GM23338 (cell line): ENCODE data around the gene SYNPR. TPM values are rescaled to one million over a fixed set of nuclear protein-coding genes. Genes with fewer than 3 reads are reported as not detected.

Source experiments
- ATAC-seq: fragments of 200-7000 bp; cut with Tn5 transposase; 3 replicates; pipeline ENCODE4 v1.9.1; 2020
- DNase-seq: peaks from one replicate; pipeline ENCODE4 v3.0.0-alpha.2; 2015; ENCODE audit warnings: low spot score
- H2AFZ ChIP-seq: fragments of 200-600 bp; sonication (generic); 2 replicates; pipeline ENCODE4 v1.8.0; 2016; ENCODE audit warnings: antibody characterized with exemption, mild to moderate bottlenecking, moderate library complexity
- H3F3A ChIP-seq: fragments of 200-600 bp; sonication (generic); replicated peaks from 2 replicates; pipeline ENCODE4 v1.8.0; 2017; ENCODE audit warnings: antibody characterized with exemption, mixed run types, low read depth
- H3K27ac ChIP-seq: fragments of 200-600 bp; sonication (generic); 2 replicates; pipeline ENCODE4 v1.6.1; 2016; ENCODE audit warnings: low read depth
- H3K27me3 ChIP-seq: fragments of 200-600 bp; sonication (generic); 2 replicates; pipeline ENCODE4 v1.8.0; 2016; ENCODE audit warnings: mild to moderate bottlenecking, mixed run types, moderate library complexity; ENCODE audit not compliant: insufficient read depth
- H3K36me3 ChIP-seq: fragments of 200-600 bp; sonication (generic); 2 replicates; pipeline ENCODE4 v1.8.0; 2016; ENCODE audit warnings: mild to moderate bottlenecking; ENCODE audit not compliant: insufficient read depth
- H3K4me1 ChIP-seq: fragments of 200-600 bp; sonication (generic); 2 replicates; pipeline ENCODE4 v1.8.0; 2016; ENCODE audit warnings: mild to moderate bottlenecking, moderate library complexity; ENCODE audit not compliant: insufficient read depth
- H3K4me2 ChIP-seq: fragments of 200-600 bp; sonication (generic); 2 replicates; pipeline ENCODE4 v1.7.1; 2017; ENCODE audit warnings: mixed run types
- H3K4me3 ChIP-seq: fragments of 200-600 bp; sonication (generic); 2 replicates; pipeline ENCODE4 v1.6.1; 2016; ENCODE audit warnings: mixed run types
- H3K79me2 ChIP-seq: fragments of 200-600 bp; sonication (generic); replicated peaks from 2 replicates; pipeline ENCODE4 v1.8.0; 2017; ENCODE audit warnings: mild to moderate bottlenecking; ENCODE audit not compliant: insufficient read depth
- H3K9me2 ChIP-seq: fragments of 200-600 bp; sonication (generic); 2 replicates; pipeline ENCODE4 v1.8.0; 2017; ENCODE audit not compliant: insufficient read depth
- H4K20me1 ChIP-seq: fragments of 200-600 bp; sonication (generic); replicated peaks from 2 replicates; pipeline ENCODE4 v1.8.0; 2017; ENCODE audit warnings: mild to moderate bottlenecking; ENCODE audit not compliant: insufficient read depth
- H3K27ac Mint-ChIP-seq: 2 replicates; pipeline ENCODE4 v1.8.0; 2020; ENCODE audit warnings: inconsistent platforms, mild to moderate bottlenecking, moderate library complexity, mixed read lengths
- H3K27me3 Mint-ChIP-seq: 3 replicates; pipeline ENCODE4 v1.8.0; 2022; ENCODE audit warnings: low read depth, mild to moderate bottlenecking, moderate library complexity, mixed read lengths, inconsistent platforms; ENCODE audit not compliant: insufficient read depth, poor library complexity
- H3K36me3 Mint-ChIP-seq: 3 replicates; pipeline ENCODE4 v1.8.0; 2021; ENCODE audit warnings: low read depth, mild to moderate bottlenecking, inconsistent platforms, moderate library complexity, mixed read lengths
- H3K4me1 Mint-ChIP-seq: 3 replicates; pipeline ENCODE4 v1.8.0; 2020; ENCODE audit warnings: mild to moderate bottlenecking, inconsistent platforms, mixed read lengths
- H3K4me3 Mint-ChIP-seq: 3 replicates; pipeline ENCODE4 v1.8.0; 2021; ENCODE audit warnings: moderate library complexity, mild to moderate bottlenecking, inconsistent platforms, mixed read lengths
- H3K9me3 Mint-ChIP-seq: 3 replicates; pipeline ENCODE4 v1.8.0; 2020; ENCODE audit warnings: moderate library complexity, mild to moderate bottlenecking, inconsistent platforms, mixed read lengths
- EZH2 ChIP-seq: fragments of 200-600 bp; sonication (generic); IDR thresholded peaks from one replicate; pipeline ENCODE4 v1.8.0; 2017; ENCODE audit warnings: antibody characterized with exemption, mild to moderate bottlenecking, low read depth; ENCODE audit not compliant: unreplicated experiment
- EZH2phosphoT487 ChIP-seq: fragments of 200-600 bp; sonication (generic); IDR thresholded peaks from one replicate; pipeline ENCODE4 v1.8.1; 2018; ENCODE audit warnings: antibody characterized with exemption; ENCODE audit not compliant: unreplicated experiment
- NANOG ChIP-seq: IDR thresholded peaks from 2 replicates; pipeline ENCODE4 v1.6.1; 2016; ENCODE audit warnings: antibody characterized with exemption, borderline replicate concordance
- POLR2AphosphoS5 ChIP-seq: IDR thresholded peaks from 2 replicates; pipeline ENCODE4 v1.6.1; 2016; ENCODE audit warnings: antibody characterized with exemption, low read depth
- ZNF331 ChIP-seq: fragments of 250-450 bp; sonication (Bioruptor Pico); IDR thresholded peaks from 2 replicates; pipeline ENCODE4 v1.5.0; 2020; ENCODE audit warnings: low read depth, mild to moderate bottlenecking, moderate library complexity
- polyA plus RNA-seq: library from polyadenylated mRNA; unstranded; fragments of >200 nt; fragmentation: Nextera tagmentation; extraction: Ambion mirVana; gene quantifications from 2 replicates; pipeline ENCODE4 v1.2.1, GENCODE V29; 2016
- total RNA-seq: library from RNA; depleted of rRNA; stranded (reverse); fragments of >200 nt; shearing (Covaris generic); gene quantifications from 2 replicates; pipeline ENCODE4 v1.2.3, GENCODE V29; 2014
- TF ChIP-seq, protein P1 (sequence below): fragments of 250-450 bp; sonication (Bioruptor Pico); IDR thresholded peaks from 2 replicates; pipeline ENCODE4 v1.5.0; 2020; ENCODE audit warnings: mild to moderate bottlenecking, moderate library complexity
- TF ChIP-seq, protein P2 (sequence below): IDR thresholded peaks from one replicate; pipeline ENCODE4 v1.6.1; 2018; ENCODE audit warnings: antibody characterized with exemption; ENCODE audit not compliant: unreplicated experiment

SYNPR gene
- total and polyA plus RNA-seq, 2 experiments from 2014 or later = 0.38 to 0.55 TPM

DNA sequence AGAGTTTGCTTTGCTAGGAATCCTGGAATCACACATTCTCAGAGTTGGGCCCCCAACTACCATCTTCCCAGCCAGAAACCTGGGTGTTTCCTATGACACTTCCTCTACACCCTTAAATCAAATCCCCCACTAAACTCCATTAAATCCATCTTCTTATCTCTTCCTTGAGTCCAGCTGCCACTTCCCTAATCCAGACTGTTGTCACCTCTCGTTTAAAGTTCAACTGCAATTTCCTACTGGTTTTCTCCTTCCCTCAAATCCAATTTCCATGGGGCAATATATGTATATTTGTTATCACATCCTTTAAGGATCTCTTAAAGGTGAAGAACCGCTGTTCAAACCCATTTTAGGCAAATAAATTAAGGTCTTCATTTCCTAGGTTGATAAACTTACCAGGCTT lies 300.8 kb downstream of the SYNPR start (continued):
- TF ChIP-seq, protein P1, sequence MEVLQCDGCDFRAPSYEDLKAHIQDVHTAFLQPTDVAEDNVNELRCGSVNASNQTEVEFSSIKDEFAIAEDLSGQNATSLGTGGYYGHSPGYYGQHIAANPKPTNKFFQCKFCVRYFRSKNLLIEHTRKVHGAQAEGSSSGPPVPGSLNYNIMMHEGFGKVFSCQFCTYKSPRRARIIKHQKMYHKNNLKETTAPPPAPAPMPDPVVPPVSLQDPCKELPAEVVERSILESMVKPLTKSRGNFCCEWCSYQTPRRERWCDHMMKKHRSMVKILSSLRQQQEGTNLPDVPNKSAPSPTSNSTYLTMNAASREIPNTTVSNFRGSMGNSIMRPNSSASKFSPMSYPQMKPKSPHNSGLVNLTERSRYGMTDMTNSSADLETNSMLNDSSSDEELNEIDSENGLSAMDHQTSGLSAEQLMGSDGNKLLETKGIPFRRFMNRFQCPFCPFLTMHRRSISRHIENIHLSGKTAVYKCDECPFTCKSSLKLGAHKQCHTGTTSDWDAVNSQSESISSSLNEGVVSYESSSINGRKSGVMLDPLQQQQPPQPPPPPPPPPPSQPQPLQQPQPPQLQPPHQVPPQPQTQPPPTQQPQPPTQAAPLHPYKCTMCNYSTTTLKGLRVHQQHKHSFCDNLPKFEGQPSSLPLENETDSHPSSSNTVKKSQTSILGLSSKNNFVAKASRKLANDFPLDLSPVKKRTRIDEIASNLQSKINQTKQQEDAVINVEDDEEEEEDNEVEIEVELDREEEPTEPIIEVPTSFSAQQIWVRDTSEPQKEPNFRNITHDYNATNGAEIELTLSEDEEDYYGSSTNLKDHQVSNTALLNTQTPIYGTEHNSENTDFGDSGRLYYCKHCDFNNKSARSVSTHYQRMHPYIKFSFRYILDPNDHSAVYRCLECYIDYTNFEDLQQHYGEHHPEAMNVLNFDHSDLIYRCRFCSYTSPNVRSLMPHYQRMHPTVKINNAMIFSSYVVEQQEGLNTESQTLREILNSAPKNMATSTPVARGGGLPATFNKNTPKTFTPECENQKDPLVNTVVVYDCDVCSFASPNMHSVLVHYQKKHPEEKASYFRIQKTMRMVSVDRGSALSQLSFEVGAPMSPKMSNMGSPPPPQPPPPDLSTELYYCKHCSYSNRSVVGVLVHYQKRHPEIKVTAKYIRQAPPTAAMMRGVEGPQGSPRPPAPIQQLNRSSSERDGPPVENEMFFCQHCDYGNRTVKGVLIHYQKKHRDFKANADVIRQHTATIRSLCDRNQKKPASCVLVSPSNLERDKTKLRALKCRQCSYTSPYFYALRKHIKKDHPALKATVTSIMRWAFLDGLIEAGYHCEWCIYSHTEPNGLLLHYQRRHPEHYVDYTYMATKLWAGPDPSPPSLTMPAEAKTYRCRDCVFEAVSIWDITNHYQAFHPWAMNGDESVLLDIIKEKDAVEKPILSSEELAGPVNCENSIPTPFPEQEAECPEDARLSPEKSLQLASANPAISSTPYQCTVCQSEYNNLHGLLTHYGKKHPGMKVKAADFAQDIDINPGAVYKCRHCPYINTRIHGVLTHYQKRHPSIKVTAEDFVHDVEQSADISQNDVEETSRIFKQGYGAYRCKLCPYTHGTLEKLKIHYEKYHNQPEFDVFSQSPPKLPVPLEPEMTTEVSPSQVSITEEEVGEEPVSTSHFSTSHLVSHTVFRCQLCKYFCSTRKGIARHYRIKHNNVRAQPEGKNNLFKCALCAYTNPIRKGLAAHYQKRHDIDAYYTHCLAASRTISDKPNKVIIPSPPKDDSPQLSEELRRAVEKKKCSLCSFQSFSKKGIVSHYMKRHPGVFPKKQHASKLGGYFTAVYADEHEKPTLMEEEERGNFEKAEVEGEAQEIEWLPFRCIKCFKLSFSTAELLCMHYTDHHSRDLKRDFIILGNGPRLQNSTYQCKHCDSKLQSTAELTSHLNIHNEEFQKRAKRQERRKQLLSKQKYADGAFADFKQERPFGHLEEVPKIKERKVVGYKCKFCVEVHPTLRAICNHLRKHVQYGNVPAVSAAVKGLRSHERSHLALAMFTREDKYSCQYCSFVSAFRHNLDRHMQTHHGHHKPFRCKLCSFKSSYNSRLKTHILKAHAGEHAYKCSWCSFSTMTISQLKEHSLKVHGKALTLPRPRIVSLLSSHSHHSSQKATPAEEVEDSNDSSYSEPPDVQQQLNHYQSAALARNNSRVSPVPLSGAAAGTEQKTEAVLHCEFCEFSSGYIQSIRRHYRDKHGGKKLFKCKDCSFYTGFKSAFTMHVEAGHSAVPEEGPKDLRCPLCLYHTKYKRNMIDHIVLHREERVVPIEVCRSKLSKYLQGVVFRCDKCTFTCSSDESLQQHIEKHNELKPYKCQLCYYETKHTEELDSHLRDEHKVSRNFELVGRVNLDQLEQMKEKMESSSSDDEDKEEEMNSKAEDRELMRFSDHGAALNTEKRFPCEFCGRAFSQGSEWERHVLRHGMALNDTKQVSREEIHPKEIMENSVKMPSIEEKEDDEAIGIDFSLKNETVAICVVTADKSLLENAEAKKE (CRISPR knock-in tag) = no peak
- TF ChIP-seq POLR2AphosphoS5 = no peak
- TF ChIP-seq EZH2phosphoT487 = no peak
- TF ChIP-seq, protein P2, sequence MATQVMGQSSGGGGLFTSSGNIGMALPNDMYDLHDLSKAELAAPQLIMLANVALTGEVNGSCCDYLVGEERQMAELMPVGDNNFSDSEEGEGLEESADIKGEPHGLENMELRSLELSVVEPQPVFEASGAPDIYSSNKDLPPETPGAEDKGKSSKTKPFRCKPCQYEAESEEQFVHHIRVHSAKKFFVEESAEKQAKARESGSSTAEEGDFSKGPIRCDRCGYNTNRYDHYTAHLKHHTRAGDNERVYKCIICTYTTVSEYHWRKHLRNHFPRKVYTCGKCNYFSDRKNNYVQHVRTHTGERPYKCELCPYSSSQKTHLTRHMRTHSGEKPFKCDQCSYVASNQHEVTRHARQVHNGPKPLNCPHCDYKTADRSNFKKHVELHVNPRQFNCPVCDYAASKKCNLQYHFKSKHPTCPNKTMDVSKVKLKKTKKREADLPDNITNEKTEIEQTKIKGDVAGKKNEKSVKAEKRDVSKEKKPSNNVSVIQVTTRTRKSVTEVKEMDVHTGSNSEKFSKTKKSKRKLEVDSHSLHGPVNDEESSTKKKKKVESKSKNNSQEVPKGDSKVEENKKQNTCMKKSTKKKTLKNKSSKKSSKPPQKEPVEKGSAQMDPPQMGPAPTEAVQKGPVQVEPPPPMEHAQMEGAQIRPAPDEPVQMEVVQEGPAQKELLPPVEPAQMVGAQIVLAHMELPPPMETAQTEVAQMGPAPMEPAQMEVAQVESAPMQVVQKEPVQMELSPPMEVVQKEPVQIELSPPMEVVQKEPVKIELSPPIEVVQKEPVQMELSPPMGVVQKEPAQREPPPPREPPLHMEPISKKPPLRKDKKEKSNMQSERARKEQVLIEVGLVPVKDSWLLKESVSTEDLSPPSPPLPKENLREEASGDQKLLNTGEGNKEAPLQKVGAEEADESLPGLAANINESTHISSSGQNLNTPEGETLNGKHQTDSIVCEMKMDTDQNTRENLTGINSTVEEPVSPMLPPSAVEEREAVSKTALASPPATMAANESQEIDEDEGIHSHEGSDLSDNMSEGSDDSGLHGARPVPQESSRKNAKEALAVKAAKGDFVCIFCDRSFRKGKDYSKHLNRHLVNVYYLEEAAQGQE = no peak
- no peak for TF ChIP-seq ZNF331 (CRISPR knock-in tag)

DNA sequence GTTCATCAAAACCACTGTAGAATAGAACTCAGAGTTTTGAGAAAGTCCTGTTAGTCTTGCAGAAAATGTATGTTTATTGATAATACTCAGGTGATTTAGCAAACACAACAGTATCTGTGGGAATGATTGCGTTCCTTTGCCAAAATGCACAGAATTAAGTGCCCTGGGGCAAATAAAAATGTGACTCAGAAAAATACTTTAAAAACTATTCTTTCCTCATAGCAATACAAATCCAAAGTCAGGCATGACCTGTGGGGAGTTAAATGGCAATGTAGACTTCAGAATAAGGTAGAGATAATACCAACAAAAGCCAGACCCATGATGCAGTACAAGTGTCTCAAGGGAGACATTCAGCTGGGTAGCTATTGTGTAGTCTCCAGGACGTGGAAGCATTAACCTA lies 302.0 kb downstream of the SYNPR start:
- Histone ChIP-seq H3K27me3 (no peaks in the 10 kb centered on the region), H3K4me2 (no peak overlapping the region), H3K79me2 (no peaks in the 10 kb centered on the region), H3K27ac (no peak overlapping the region), H3K4me3 (no peak overlapping the region), H2AFZ (no peak overlapping the region), H3K36me3 (no peaks in the 10 kb centered on the region), H3F3A (no peaks in the 10 kb centered on the region), H4K20me1 (no peaks in the 10 kb centered on the region), H3K9me2 (0 out of 2 replicates have a peak, but pooled peaks cover 2% of the 10 kb centered on the region), H3K4me1 (peaks cover 44% of the 10 kb centered on the region)
- DNase-seq (no peak), ATAC-seq (no peak)
- Mint-ChIP-seq H3K27me3 (peaks cover 2% of the 10 kb centered on the region), H3K36me3 (no peaks in the 10 kb centered on the region), H3K27ac (no peak overlapping the region), H3K9me3 (no peaks in the 10 kb centered on the region), H3K4me1 (peaks cover 49% of the 10 kb centered on the region), H3K4me3 (no peak overlapping the region)
- TF ChIP-seq EZH2 = no peak
- no peak for TF ChIP-seq EZH2phosphoT487
- TF ChIP-seq NANOG = no peak
